EL (cell line): ENCODE measurements around the gene SLC22A23.

ENCODE experiments used
- DNase-seq: peaks from one replicate; pipeline ENCODE4 v3.0.0-alpha.2; 2016

SLC22A23 gene

GRCh38 chr6:3456898-3457709 is at the start of gene SLC22A23:
TSS of gene SLC22A23 (minus strand) at chr6:3457050. CDS start at chr6:3456559, 491 bp downstream.
- peak; percentile 45 for DNase-seq

GRCh38 chr6:3506200-3506599 is 49.4 kb upstream of the SLC22A23 start:
- DNase-seq: no peak

GRCh38 chr6:3504938-3505805 is 48.3 kb upstream of the SLC22A23 start:
- DNase-seq: no peak

- no peak for DNase-seq
Observed at GRCh38 chr6:3504354-3504753, 47.5 kb upstream of the SLC22A23 start.

GRCh38 chr6:3501826-3502500 is 45.1 kb upstream of the SLC22A23 start:
- no peak for DNase-seq

- DNase-seq: peak; percentile 74
Observed at GRCh38 chr6:3500262-3501014, 43.6 kb upstream of the SLC22A23 start.

GRCh38 chr6:3499603-3500002 is 42.8 kb upstream of the SLC22A23 start:
- DNase-seq: no peak

GRCh38 chr6:3496395-3496794 is 39.5 kb upstream of the SLC22A23 start:
- DNase-seq: no peak

GRCh38 chr6:3494391-3495100 is 37.7 kb upstream of the SLC22A23 start:
- no peak for DNase-seq

GRCh38 chr6:3490625-3490980 is 33.8 kb upstream of the SLC22A23 start:
- no peak for DNase-seq

GRCh38 chr6:3489961-3490624 is 33.2 kb upstream of the SLC22A23 start:
- no peak for DNase-seq

GRCh38 chr6:3489027-3489757 is 32.3 kb upstream of the SLC22A23 start:
- DNase-seq: peak; percentile 31

- no peak for DNase-seq
Observed at GRCh38 chr6:3484946-3485345, 28.1 kb upstream of the SLC22A23 start.

- peak; percentile 71 for DNase-seq
Observed at GRCh38 chr6:3484192-3484591, 27.3 kb upstream of the SLC22A23 start.

GRCh38 chr6:3483675-3484074 is 26.8 kb upstream of the SLC22A23 start:
- DNase-seq: no peak

- DNase-seq: no peak
Observed at GRCh38 chr6:3482869-3483268, 26.0 kb upstream of the SLC22A23 start.

GRCh38 chr6:3481640-3482039 is 24.8 kb upstream of the SLC22A23 start:
- DNase-seq: no peak

- DNase-seq: no peak
Observed at GRCh38 chr6:3480009-3480408, 23.2 kb upstream of the SLC22A23 start.

- no peak for DNase-seq
Observed at GRCh38 chr6:3473773-3474172, 16.9 kb upstream of the SLC22A23 start.

GRCh38 chr6:3471711-3472110 is 14.9 kb upstream of the SLC22A23 start:
- no peak for DNase-seq

- no peak for DNase-seq
Observed at GRCh38 chr6:3471286-3471685, 14.4 kb upstream of the SLC22A23 start.
